Stimulated activated CD4-positive, alpha-beta T cell treated with anti-CD3 and anti-CD28 coated beads, TNF-alpha, amount 100 ng/mL, for 48 hours (primary cell): ENCODE results near the gene SBNO2.

ENCODE experiments used
- DNase-seq, 3 donors: peaks; one replicate each; pipeline ENCODE4 v3.0.0-alpha.2; 2020; ENCODE audit warnings: low read depth in 3 of 3

Gene SBNO2

GRCh38 chr19:1169921-1170885 lies 3.9 kb downstream of the SBNO2 start:
- no peak for DNase-seq

GRCh38 chr19:1169411-1169791 lies 4.7 kb downstream of the SBNO2 start:
- DNase-seq: no peak

GRCh38 chr19:1168572-1169410 lies 5.3 kb downstream of the SBNO2 start:
- no peak for DNase-seq

- no peak for DNase-seq
Measured at GRCh38 chr19:1167687-1168571, 6.1 kb downstream of the SBNO2 start.

- no peak for DNase-seq
Measured at GRCh38 chr19:1166872-1167573, 7.0 kb downstream of the SBNO2 start.

- no peak for DNase-seq
Measured at GRCh38 chr19:1164684-1165531, 9.2 kb downstream of the SBNO2 start.

- no peak for DNase-seq
Measured at GRCh38 chr19:1163934-1164683, 10.0 kb downstream of the SBNO2 start.

- DNase-seq: no peak
Measured at GRCh38 chr19:1163283-1163933, 10.7 kb downstream of the SBNO2 start.

GRCh38 chr19:1162404-1163282 lies 11.4 kb downstream of the SBNO2 start:
- no peak for DNase-seq

- DNase-seq: no peak
Measured at GRCh38 chr19:1161716-1162115, 12.4 kb downstream of the SBNO2 start.

- DNase-seq: no peak
Measured at GRCh38 chr19:1159864-1160595, 14.0 kb downstream of the SBNO2 start.

GRCh38 chr19:1158885-1159448 lies 15.1 kb downstream of the SBNO2 start:
- no peak for DNase-seq

- no peak for DNase-seq
Measured at GRCh38 chr19:1157931-1158884, 15.9 kb downstream of the SBNO2 start.

GRCh38 chr19:1156830-1157615 lies 17.0 kb downstream of the SBNO2 start:
- DNase-seq: no peak

- no peak for DNase-seq
Measured at GRCh38 chr19:1156305-1156801, 17.7 kb downstream of the SBNO2 start.
